HG02571 (cell line): ENCODE measurements around the gene YPEL5.
A peak's percentile ranks its signal among the peaks of the same experiment; 100 is the strongest.

ENCODE experiments used
- ATAC-seq: cut with Tn5 transposase; IDR thresholded peaks from one replicate; pipeline ENCODE4 v1.9.1; 2021; ENCODE audit warnings: mild to moderate bottlenecking, moderate library complexity; ENCODE audit not compliant: unreplicated experiment

YPEL5 gene

DNA sequence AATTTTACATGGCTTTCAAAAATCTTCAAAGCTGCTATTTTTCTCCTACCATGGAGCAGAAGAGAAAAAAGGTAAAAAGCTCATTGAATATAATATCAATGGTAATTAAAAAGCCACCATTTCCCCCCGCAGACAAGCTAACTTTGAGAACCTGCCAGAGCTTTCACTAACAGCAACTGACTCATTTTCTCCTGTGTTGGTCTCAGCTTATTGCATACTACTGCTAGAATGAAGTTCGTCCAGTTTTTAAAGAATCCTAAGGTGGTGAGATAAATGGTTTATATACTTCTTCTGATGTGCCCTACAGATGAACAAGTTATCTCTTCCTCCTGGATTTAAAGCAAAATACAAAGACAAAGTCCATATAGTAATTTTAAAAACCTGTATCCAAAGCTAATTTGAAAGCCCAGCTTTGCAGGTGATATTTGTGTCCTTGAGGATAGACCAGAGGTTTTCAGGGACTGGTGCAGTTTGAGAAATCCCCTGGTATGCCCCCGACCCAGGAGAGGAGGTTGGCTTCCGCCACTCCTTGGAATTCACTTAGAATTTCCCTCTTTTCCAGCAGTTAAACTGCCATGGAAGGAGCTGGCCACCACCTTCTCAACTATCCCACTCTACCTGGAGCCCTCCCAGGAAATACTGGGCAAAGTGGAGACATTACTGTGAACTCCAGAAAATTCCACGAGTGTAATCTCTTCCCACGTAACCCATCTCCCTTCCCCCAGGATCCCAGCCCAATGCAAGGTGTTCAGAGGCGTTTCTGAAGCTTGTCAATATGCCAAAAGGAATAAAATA lies 17.5 kb downstream of the YPEL5 start:
- ATAC-seq = no peak

DNA sequence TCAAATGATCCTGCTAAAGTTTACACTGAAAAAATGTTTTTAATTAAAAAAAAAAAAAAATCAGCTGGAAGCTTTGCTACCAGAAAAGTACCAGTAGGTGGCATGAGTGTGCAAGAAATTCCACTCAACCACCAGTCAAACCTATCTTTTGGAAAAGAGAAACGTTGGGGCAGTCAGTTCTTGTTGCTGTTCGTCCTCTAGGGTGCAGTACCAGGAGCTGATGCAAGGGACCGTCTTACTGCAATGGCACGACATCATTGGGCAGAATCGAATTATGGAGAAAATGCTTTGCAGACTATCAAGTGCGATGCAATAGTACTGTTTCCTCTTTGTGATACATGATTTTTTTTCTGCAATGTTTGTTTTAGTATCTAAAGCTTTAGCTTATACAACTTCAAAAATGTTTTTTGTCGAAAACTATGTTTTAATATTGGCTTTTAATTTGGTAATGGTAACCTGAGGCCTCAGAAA lies 18.3 kb downstream of the YPEL5 start:
- peak; percentile 61 for ATAC-seq

DNA sequence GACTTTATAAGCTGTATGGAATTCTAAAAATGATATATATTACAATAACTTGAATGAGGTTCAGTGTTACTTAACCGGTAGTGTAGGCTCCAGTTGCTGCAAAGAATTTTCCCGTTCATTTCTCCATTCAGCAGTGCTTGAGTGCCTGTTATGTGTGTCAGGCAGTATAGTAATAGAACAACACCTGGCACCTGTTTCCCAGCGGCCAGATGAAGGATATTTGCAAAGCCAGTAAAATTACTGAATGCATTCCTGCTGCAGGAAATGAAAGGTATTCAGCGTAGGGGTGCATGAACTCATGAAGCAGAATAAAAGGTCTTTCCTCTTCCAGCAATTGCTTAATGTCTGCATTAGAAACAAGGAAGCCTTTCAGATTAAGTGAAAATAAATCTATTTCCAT lies 18.8 kb downstream of the YPEL5 start:
- no peak for ATAC-seq

DNA sequence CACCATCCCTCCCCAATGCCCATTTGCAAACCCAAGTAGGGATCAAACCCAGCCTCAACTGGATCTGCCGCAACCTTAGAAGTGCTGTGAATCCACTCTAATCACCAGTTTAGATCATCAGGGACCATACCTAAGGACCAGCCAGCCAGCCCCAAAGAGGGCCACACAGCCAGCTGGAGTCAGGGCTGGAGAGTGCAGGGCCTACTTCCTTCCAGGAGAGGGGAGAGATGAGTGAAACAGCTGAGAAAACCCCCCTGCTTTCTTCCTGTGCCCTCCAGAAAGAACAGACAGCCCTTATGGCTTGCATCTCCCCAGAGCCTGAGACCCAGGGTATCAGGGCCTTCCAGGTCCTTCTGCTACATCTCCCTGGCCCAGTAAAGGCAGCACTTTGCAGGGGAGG lies 25.8 kb downstream of the YPEL5 start:
- ATAC-seq = no peak

DNA sequence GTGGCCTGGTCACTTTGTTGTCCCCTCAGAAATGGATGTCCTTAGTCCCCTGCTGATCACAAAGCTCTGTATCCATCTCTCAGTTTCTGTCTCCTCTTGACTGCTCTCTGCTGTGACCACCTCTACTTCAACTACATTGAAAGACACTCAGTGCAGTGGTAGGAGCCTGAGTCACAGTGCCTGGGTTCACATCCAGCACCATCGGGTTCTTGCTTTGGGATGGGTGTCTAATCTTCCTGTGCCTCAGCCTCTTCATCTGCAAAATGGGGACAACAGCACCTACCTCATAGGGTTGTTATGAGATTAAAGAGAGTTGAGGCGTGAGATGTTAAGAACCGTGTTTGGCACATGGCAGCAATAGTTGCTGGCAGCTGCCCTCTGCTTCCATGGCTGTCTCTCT lies 30.6 kb downstream of the YPEL5 start:
- ATAC-seq = no peak

DNA sequence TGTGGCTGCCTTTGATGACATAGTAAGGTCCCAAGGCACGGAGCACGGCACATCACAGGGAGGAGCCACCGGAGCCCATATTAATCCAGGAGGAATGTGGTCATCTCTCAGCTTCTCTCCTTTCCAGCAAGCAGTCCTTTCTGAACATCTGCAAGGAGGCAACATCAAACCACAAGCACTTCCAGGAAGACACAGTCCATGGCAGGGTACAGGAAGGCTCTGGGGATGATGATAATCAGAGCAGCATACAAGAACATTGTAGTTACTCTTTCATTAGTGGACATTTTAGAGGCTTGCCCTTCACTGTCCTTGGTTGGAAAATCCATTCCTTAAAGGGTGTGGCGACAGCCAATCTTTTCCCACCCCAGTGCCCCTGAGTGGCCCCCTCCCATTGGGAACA lies 31.1 kb downstream of the YPEL5 start:
- no peak for ATAC-seq

DNA sequence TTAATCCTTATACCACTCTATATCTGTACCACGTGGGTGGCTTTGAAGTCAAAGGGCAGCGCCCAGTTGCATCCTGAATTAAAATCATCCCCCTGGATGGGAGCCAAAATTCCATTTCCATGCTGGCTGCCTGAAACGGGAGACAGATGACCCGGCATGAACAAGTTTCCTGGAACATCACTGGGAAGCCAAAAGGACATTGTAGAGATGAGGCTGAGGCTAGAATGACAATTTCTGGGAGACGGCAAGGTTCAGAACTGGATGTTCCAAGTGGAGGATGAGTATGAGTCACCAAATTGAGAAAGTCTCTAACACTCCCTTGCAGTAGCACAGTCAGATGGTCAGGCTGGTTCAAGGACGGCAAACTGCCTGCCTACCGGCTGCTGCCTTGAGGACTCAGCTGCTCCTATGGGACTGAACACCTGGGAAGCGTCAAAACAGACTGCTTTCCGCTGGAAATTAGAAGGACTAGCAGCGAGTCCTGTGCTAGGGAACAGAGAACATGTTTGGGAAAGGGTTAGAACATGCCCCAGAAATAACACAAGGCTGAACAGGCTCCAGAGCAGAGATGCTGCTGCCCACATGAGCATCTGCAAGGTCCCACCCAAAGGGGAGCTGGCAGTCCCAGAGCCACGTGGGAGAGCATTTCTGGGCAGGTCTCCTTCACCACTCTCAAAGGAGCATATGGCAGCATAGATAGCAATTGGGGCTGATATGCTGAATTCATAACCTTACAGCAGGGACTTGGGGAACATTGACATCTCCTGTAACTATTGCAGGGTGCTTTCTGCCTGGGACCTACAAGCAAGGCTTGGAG lies 32.0 kb downstream of the YPEL5 start:
- no peak for ATAC-seq

DNA sequence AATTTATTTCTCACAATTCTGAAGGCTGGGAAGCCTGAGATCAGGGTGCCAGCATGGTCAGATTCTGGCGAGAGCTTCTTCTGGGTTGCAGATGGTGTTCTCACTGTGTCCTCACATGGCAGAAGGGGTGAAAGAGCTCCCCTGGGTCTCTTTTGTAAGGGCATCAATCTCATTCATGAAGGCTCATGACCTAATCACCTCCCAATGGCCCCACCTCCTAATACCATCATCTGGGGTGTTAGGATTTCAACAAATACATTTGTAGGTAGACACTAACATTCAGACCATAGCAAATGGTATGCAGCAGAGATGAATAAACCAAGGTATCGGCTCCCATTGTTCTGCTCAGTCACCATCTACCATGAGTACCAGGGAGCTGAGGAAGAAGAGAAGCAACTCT lies 32.7 kb downstream of the YPEL5 start:
- ATAC-seq = no peak

DNA sequence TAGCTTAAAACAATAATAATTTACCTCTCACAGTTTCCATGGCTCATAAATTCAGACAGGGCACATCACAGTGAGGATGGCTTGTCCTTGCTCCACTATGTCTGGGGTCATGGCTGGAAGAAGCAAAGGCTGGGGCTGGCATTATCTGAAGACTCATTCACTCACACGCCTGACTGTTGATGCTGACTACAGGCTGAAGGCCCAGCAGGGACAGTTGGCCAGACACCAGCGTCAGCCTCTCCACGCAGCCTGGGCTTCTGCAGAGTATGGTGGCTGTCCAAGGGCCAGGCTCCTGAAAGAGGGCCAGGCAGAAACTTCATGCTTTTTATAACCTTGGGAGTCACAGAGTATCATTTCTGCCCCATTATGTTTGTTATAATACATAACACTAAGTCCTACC lies 33.4 kb downstream of the YPEL5 start:
- no peak for ATAC-seq

DNA sequence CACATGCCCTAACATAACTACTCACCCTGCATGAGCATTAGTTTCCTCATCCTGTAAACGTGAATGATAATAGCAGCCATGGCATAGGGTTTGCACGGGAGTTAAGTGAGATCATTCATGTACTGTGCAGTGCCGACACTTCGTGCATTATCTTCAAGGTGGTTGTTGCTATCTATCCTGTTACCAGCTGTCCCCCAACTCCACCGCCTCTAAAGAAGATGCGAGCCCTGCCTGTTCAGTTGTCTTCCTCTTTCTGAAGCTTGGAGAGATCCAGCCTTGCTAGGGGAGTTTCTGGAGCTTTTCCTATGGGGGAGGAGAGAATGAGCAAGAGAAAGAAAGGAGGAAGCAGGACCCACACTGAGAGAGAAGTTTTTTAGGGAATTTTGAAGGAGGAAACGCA lies 34.4 kb downstream of the YPEL5 start:
- no peak for ATAC-seq

DNA sequence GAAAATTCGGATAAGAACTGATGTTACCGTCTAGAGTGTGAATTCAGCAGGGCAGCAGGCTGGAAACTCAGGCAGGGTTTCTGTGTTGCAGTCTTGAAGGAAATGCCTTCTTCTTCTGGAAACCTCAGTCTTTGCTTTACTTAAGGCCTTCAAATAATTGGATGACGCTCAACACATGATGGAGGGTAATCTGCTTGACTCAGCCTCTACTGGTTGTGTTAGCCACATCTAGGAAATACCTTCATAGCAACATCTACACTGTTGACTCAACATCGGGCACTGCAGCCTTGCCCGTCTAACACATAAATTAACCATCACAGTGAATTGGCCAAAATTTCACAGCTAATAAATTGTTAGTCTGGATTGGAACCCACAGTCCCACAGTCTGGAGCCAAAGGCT lies 37.2 kb downstream of the YPEL5 start:
- ATAC-seq = no peak

DNA sequence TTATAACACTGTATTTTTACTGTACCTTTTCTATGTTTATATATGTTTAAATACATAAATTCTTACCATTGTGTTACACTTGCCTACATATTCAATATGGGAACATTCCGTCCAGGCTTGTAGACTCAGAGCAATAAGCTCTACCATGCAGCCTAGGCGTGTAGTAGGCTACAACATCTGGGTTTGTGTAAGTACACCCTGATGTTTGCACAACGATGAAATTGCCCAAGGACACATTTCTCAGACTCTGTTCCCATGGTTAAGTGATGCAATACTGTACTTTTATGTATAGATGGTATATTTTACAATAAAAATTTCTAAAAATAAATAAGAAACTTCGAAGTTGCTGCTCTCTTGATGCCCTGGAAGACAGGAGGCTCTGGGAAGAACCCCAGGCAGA lies 38.4 kb downstream of the YPEL5 start:
- no peak for ATAC-seq

DNA sequence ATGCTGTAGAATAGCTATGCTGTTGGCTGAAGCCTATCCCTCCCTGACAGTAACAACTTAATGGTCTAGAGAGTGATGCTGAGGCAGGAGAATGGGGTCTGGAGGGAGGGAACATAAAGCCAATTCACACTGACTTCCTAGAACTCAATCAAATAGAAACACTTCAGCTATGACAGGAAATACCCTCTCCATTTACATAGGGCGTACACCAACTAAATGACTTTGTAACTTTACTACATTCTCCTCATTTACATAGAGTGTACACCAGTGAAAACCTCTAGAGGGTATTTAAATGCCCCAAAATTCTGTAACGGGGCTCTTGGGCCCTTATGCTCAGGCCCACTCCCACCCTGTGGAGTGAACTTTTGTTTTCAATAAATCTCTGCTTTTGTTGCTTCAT lies 41.5 kb downstream of the YPEL5 start:
- ATAC-seq = no peak

DNA sequence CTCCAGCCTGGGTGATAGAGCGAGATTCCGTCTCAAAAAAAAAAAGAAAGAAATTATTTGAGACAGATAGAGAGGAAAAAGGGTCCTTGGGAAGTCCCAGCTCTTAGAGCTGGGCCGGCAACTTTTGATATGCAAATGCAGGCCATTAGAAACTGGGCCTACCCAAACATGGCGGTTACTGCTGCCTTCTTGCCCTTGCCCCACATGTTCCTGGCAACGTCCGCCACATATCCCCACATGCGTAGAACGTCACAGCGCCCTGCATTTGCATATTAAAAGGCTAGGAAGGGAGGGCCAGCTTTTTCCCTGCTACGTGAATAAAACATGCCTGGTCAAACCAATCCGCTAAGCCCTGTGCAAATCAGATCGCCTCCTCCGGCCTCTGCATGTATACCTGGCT lies 43.8 kb downstream of the YPEL5 start:
- ATAC-seq = no peak

DNA sequence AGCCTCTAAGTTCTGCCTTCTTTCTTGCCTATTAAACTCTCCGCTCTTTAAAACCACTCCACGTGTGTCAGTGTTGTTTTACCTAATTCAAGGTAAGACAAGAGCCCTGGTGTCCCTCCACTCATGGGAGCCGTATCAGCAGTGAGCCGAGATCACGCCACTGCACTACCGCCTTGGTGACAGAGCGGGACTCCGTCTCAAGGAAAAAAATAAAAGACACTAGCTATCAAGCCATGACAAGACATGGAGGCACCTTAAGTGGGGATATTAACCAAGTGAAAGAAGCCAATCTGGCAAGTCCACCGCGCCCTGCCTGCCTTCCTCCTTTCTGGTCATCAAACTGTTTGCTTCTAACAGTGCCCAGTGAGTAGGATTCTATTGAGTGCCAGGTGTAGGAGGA lies 44.3 kb downstream of the YPEL5 start:
- no peak for ATAC-seq

DNA sequence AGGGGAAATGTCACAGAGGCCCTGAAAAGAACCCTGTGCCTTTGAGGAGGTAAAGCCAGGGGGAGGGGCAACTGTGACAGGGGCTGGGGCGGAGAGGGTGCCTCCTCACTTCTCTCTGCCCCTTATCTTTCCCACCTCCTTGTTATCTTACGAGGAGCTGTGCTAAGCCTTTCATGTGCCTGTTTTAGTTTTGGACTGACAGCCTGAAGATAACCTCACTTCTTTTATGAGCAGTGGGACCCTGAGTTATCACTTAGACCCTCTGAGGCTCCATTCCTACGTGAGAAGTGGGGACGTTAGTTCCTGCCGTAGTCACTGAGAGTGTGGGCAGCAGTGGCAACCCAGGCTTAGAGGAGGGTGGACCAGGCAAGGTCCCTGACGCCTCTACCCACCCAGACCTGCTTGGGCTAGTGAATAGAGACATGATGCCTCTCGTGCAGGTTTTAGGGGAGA lies 45.0 kb downstream of the YPEL5 start:
- no peak for ATAC-seq

DNA sequence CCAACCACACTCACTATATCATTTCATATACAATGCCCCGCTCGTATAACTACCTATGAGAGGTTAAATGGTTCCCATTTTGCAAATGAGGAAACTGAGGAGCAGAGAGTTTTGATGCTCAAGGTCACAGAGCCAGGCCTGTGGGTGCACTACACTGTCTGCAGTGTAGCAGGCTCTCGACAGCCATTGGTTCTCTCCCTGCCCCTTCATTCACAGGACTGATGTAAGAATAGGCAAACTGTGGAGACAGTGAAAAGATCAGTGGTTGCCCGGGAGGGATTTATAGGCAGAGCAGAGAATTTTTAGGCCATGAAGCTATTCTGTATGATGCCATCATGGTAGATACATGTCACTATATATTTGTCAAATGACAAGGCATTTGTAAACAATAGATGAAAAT lies 45.5 kb downstream of the YPEL5 start:
- no peak for ATAC-seq

DNA sequence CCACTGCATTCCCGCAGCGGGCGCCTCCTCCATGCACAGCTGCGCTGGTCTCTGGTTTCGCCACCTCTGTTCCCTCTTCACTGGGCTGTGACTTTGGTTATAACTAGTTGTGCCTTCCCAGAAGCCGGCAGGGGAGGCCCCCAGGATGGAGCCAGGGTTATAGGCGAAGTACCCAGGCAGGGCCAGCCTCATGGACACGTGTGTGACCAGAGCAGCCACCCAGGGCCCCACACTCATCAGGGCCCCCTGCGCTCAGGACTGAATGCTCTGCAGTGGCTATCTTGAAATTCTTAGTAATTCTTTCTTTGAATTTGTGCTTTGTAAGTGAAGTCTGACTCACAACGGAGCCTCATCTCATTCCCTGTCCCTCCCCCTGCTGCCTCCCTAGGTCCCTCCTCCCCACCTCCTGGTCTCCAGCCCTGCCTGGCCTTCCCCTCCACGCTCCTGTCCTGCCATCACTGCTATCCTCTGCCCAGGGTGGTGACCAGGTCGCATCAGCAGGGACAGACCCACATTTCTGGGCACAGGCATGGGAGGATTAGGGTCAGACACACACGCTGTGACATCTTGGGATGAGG lies 46.4 kb downstream of the YPEL5 start:
- ATAC-seq = no peak

DNA sequence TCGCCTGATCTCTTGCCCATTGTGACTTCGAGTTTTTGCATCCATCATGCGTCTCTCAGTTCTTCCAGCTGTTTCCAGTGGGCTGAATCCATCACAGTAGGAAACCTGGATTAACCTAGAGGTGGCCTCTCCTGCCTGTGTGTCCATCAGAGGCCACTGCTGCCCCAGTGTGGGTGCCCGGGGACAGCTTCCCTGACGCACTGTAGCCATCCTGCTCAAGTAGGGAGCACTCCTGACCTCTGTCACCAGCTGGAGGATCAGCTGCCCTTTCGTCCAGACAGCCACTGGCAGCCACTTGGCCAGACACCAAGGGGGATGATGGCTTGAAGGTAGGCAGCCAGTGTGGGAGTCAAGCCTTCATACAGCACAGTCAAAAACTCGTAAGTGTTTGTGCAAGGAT lies 47.6 kb downstream of the YPEL5 start:
- ATAC-seq = no peak

DNA sequence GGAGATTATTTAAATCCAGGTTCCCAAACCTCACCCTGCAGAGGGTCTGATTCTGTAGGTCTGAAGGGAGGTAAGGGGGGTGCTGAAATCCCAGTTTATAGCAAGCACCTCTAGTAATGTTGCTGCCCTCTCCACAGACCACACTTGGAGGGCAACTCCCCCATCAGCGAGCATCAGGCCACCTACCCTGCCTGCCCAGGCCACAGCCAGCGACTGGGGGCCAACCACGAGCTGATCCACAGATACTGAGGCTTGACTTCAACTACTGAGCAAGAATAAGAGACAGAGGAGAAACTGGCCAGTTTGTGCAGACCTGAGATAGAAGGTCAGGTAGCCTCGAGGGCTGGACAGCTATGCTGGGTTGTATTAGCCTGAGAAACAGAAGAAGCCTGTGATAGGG lies 48.2 kb downstream of the YPEL5 start:
- ATAC-seq = no peak

DNA sequence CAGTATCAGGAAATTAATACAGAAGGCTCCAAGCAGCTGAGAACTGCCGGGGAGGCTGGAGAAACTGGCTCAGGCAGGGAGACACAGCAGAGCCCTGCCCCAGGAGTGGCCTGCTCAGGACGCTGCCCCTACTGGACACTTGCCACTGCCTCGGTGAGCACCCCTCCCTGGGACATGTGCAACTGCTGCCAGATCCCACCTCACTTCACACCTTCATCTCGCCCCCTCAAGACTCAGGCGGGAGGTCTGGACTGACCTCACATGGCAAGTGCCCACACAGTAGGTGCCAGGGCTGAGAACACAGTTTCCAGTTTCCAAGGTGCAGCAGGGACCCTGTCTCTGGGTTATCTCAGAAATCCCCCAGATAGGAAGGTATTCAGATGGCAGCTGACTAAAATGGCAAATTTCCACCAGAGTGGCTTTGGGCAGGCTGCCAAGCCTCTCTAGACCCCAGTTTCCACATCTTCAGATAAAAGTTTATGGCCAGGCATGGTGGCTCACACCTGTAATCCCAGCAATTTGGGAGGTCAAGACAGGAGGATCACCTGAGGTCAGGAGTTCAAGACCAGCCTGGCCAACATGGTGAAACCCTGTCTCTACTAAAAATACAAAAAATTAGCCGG lies 50.9 kb downstream of the YPEL5 start:
- ATAC-seq = no peak
